Measurements from ENCODE around the gene PURA.

- TF ChIP-seq CTCF (IDR thresholded peaks at IDR 0.05; ENCODE audit: insufficient read depth, low read depth, low read length) = no peak
- TF ChIP-seq EZH2 (IDR thresholded peaks at IDR 0.05; ENCODE audit: insufficient read depth, low read length) = no peak
These were observed 54.5 kb downstream of the PURA start for GRCh38 chr5:140168371-140168770.
